UCSD-AML1 (cell line): ENCODE results near the gene NUDT8.
"Not testable (repeated sequence)": the region's sequence is repeated elsewhere in the genome, so short reads cannot be mapped to it uniquely, and the experiment has no call there.

Source experiments
- DNase-seq: peaks from one replicate; lab custom pipeline; 2025; ENCODE audit not compliant: unreplicated experiment; lab: John Stamatoyannopoulos, UW

NUDT8 gene

GRCh38 chr11:67613313-67613959 lies 16.3 kb downstream of the NUDT8 start:
- no peak for DNase-seq

GRCh38 chr11:67612751-67613150 lies 17.0 kb downstream of the NUDT8 start:
- DNase-seq: no peak

GRCh38 chr11:67611704-67612587 lies 17.8 kb downstream of the NUDT8 start:
- DNase-seq: no peak

GRCh38 chr11:67611165-67611564 lies 18.6 kb downstream of the NUDT8 start:
- no peak for DNase-seq

GRCh38 chr11:67610302-67610868 lies 19.4 kb downstream of the NUDT8 start:
- DNase-seq: no peak

- DNase-seq: no peak
These were observed 20.4 kb downstream of the NUDT8 start for GRCh38 chr11:67609316-67609715.

- DNase-seq: no peak
These were observed 21.3 kb downstream of the NUDT8 start for GRCh38 chr11:67608486-67608885.

GRCh38 chr11:67607507-67607906 lies 22.2 kb downstream of the NUDT8 start:
- no peak for DNase-seq

GRCh38 chr11:67606492-67607295 lies 23.0 kb downstream of the NUDT8 start, which contains the start of gene NDUFV1:
Gene NDUFV1 (plus strand): TSS chr11:67606936. CDS start chr11:67607005, 69 bp downstream.
- DNase-seq: peak; percentile 95

- DNase-seq: no peak
These were observed 23.6 kb downstream of the NUDT8 start for GRCh38 chr11:67606093-67606491.

GRCh38 chr11:67605231-67606011 lies 24.3 kb downstream of the NUDT8 start:
- DNase-seq: no peak

- DNase-seq: no peak
These were observed 24.9 kb downstream of the NUDT8 start for GRCh38 chr11:67604815-67605214.

- DNase-seq: not testable (repeated sequence)
These were observed 25.6 kb downstream of the NUDT8 start for GRCh38 chr11:67604119-67604518.

GRCh38 chr11:67601098-67601497 lies 28.6 kb downstream of the NUDT8 start:
- no peak for DNase-seq

GRCh38 chr11:67600324-67601029 lies 29.3 kb downstream of the NUDT8 start:
- peak; percentile 57 for DNase-seq

- DNase-seq: no peak
These were observed 30.6 kb downstream of the NUDT8 start for GRCh38 chr11:67599149-67599548.

GRCh38 chr11:67597963-67598362 lies 31.8 kb downstream of the NUDT8 start:
- not testable (repeated sequence) for DNase-seq

- DNase-seq: not testable (repeated sequence)
These were observed 32.3 kb downstream of the NUDT8 start for GRCh38 chr11:67597458-67597857.

GRCh38 chr11:67596753-67597300 lies 32.9 kb downstream of the NUDT8 start:
- DNase-seq: no peak
